ENCODE data around the gene ARHGEF28. TPM values are rescaled to one million over a fixed set of nuclear protein-coding genes. Genes with fewer than 3 reads are reported as not detected.

ARHGEF28 gene
- total RNA-seq, 1 donor from 2014 or later, result 44.9 TPM

- Mint-ChIP-seq H3K4me1 (ENCODE audit: unreplicated experiment) (no peaks in the 10 kb centered on the region), H3K27ac (ENCODE audit: unreplicated experiment) (no peak overlapping the region), H3K27me3 (ENCODE audit: unreplicated experiment) (no peaks in the 10 kb centered on the region), H3K4me3 (ENCODE audit: unreplicated experiment) (no peak overlapping the region), H3K9me3 (ENCODE audit: unreplicated experiment) (no peaks in the 10 kb centered on the region), H3K36me3 (ENCODE audit: unreplicated experiment) (no peaks in the 10 kb centered on the region)
- DNase-seq (ENCODE audit: extremely low spot score, unreplicated experiment), result no peak
- peak; percentile 51 for TF ChIP-seq CTCF (IDR thresholded peaks at IDR 0.05)
These were observed 359.1 kb downstream of the ARHGEF28 start for GRCh38 chr5:73985145-73985544.

- DNase-seq (ENCODE audit: extremely low spot score, unreplicated experiment), result no peak
- H3K4me1 Mint-ChIP-seq (ENCODE audit: unreplicated experiment), result peaks cover 2% of the 10 kb centered on the region
- H3K9me3 Mint-ChIP-seq (ENCODE audit: unreplicated experiment), result no peaks in the 10 kb centered on the region
- H3K27ac Mint-ChIP-seq (ENCODE audit: unreplicated experiment), result no peak overlapping the region
- no peak for TF ChIP-seq CTCF (IDR thresholded peaks at IDR 0.05)
- H3K36me3 Mint-ChIP-seq (ENCODE audit: unreplicated experiment), result no peaks in the 10 kb centered on the region
- no peaks in the 10 kb centered on the region for H3K27me3 Mint-ChIP-seq (ENCODE audit: unreplicated experiment)
- H3K4me3 Mint-ChIP-seq (ENCODE audit: unreplicated experiment), result no peak overlapping the region
These were observed 360.7 kb downstream of the ARHGEF28 start for GRCh38 chr5:73986729-73987128.

GRCh38 chr5:73987915-73988314, 361.9 kb downstream of the ARHGEF28 start:
- H3K27ac Mint-ChIP-seq (ENCODE audit: unreplicated experiment), result no peak overlapping the region
- no peak for TF ChIP-seq CTCF (IDR thresholded peaks at IDR 0.05)
- no peaks in the 10 kb centered on the region for H3K9me3 Mint-ChIP-seq (ENCODE audit: unreplicated experiment)
- no peak overlapping the region for H3K4me3 Mint-ChIP-seq (ENCODE audit: unreplicated experiment)
- no peaks in the 10 kb centered on the region for H3K36me3 Mint-ChIP-seq (ENCODE audit: unreplicated experiment)
- H3K27me3 Mint-ChIP-seq (ENCODE audit: unreplicated experiment), result no peaks in the 10 kb centered on the region
- DNase-seq (ENCODE audit: extremely low spot score, unreplicated experiment), result no peak
- peaks cover 2% of the 10 kb centered on the region for H3K4me1 Mint-ChIP-seq (ENCODE audit: unreplicated experiment)

GRCh38 chr5:73989956-73990355, 364.0 kb downstream of the ARHGEF28 start:
- TF ChIP-seq CTCF (IDR thresholded peaks at IDR 0.05), result no peak
- Mint-ChIP-seq H3K4me1 (ENCODE audit: unreplicated experiment) (peaks cover 2% of the 10 kb centered on the region), H3K27me3 (ENCODE audit: unreplicated experiment) (no peaks in the 10 kb centered on the region), H3K27ac (ENCODE audit: unreplicated experiment) (no peak overlapping the region), H3K36me3 (ENCODE audit: unreplicated experiment) (peaks cover 3% of the 10 kb centered on the region), H3K9me3 (ENCODE audit: unreplicated experiment) (no peaks in the 10 kb centered on the region), H3K4me3 (ENCODE audit: unreplicated experiment) (no peak overlapping the region)
- no peak for DNase-seq (ENCODE audit: extremely low spot score, unreplicated experiment)

Other genes with a start within 250 kb of the ARHGEF28 start
- 64.1 and 73.4 TPM in 2 replicates for gene FOXD1, start 177.4 kb upstream of the ARHGEF28 start, total RNA-seq
- 548 and 565 TPM in 2 replicates for gene BTF3, start 127.8 kb upstream of the ARHGEF28 start, total RNA-seq
- gene ANKRA2, start 60.6 kb upstream of the ARHGEF28 start, total RNA-seq, result 19.7 and 25.3 TPM in 2 replicates
- gene UTP15, start 60.5 kb upstream of the ARHGEF28 start, total RNA-seq, result 16.7 and 19.6 TPM in 2 replicates

Data from osteocyte (in vitro differentiated cells).